CD4-positive, alpha-beta T cell treated with Interleukin-6 at 100 ng/mL for 8 hours (primary cell): Measurements from ENCODE around the gene FGF3.

Experiments used
- DNase-seq: peaks from one replicate; pipeline ENCODE4 v3.0.0-alpha.2; 2020; ENCODE audit warnings: mixed read lengths, low spot score

FGF3 gene

GRCh38 chr11:69825037-69825834, 6.0 kb upstream of the FGF3 start:
- DNase-seq: no peak

- no peak for DNase-seq
These were observed 4.5 kb upstream of the FGF3 start for GRCh38 chr11:69823641-69824265.

- DNase-seq: no peak
These were observed 3.7 kb upstream of the FGF3 start for GRCh38 chr11:69822676-69823494.

DNA sequence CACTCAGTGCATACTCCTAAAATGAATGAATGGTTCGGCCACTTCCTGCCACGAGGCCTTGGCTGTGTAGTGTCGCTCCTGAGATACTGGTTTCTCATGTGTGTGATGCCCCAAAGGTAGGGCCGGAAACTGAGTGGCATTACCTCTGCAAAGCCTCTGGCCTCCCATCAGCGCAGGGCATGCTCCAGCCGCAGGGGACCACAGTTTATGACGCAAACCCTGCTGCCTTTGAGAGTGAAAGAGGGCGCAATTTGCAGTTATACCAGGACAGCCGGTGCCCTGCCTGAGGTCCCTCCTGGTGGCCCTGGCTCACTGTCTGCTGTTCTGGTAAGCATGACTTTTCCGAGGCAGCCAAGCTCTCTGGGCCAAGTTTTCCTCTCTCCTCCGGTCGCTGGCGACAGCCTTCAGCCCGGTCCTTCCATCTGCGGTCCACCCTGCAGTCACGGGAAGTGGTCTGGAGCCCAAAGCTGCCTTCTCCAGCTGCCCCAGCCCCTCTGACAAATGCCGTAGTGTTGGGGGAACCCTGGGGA, 2.4 kb upstream of the FGF3 start:
- DNase-seq: no peak

- DNase-seq: no peak
These were observed 1.2 kb upstream of the FGF3 start for GRCh38 chr11:69820441-69820840.

DNA sequence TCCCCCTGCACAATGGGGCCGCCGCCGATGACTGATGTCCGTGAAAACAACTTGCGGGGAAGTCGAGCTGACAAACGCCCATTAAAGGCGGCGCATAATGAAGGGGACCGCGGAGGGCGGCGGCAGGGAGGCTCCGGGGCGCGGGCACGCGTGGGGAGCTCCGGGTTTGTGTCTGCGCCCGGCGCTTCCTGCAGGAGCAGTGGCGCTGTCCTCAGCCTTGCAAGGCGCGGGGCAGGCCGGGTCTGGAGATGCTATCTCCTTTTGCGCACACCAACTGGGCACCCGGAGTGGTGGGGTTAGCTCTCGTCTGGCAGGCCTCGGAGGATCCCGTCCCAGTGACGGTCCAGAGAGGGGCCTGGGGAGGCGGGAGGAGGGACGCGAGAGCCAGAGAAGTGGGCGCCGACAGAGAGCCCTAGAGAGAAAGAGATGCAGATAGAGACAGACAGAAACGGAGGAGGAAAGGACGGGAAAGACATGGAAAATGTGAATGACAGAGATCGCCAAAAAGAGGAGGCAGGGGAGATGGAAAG, 390 bp upstream of the FGF3 start:
- no peak for DNase-seq

- DNase-seq: no peak
These were observed 999 bp downstream of the FGF3 start for GRCh38 chr11:69818231-69818602.

DNA sequence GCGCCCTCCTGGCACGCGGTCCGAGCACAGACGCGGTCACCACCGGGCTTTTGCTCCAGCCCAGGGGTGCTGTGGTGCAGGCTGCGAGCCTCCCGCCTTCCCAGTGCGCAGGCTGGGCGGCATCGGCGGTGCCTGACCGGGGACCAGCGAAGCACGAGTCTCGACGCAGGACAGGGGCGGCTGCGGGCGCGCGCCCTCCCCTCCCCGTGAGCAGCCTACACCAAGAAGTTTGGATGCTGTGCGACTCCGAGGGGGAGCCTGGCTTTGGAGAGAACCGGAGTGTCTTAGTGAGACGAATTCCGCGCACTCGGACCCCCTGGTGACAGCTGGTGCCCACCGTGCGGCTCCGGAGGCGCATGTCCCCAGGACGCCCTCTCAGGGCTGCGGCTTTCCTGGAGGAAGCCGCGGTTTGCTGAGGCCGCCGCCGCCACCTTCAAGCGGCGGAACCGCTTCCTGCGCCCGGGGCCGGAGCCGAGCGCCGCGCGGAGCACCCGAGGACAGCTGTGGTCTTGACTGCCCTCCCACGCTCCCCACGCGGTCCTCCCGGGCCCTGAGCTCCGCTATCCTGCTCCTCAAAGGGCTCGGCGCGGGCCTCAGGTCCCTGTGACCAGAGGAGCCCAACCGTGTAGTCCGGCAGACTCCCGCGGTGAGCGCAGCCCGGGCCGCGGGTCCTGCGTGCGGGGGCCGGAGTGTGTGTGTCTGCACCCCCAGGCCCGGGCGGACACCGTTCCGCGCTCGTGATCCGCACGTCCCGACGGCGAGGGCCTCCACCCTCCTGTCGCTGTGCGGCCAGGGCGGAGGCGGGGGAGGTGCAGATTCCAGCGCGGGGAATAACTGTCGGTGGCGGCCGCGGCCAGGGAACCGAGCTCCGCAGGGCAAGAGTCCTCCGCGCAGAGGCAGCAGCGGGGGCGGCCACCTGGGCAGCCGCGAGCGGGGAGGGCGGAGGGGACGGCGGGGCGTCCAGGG, 1.7 kb downstream of the FGF3 start:
- DNase-seq: no peak

DNA sequence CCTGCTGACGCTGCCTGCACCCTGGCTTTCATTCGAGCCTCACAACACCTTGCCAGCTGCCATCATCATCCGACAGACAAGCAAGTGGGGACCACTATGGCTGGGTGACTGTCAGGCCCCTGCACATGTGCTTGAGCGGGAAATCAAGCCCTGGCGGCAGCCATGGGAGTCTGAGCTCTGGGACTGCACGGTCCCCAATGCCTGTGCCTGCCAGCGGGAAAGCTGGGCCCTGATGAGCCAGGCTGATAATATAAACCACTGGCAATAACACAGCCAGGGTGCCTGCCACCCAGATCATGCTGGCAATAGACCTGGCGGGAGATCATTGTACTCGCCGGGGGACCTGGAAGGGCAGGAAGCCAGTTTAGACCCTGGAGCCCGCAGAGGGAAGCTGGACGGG, 2.5 kb downstream of the FGF3 start:
- no peak for DNase-seq

DNA sequence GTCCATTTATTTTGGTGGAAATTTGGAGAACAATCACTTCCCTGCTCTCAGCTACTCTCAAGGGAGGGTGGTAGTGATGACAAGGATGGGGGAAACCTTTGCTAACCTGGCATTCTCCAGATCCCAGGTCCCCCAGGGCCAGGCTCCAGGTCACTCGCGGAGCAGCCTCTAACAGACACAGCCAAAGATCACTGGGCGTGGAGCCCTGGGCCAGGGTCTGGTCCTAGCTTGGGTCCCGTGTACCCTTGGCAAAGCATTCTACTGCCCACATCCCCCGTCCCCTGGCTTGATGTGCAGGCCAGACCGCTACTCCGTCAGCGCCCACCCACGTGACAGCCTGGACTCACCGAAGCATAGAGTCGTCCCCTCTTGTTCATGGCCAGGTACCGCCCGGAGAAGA, 3.2 kb downstream of the FGF3 start:
- no peak for DNase-seq

GRCh38 chr11:69814902-69815301, 4.3 kb downstream of the FGF3 start:
- DNase-seq: no peak

DNA sequence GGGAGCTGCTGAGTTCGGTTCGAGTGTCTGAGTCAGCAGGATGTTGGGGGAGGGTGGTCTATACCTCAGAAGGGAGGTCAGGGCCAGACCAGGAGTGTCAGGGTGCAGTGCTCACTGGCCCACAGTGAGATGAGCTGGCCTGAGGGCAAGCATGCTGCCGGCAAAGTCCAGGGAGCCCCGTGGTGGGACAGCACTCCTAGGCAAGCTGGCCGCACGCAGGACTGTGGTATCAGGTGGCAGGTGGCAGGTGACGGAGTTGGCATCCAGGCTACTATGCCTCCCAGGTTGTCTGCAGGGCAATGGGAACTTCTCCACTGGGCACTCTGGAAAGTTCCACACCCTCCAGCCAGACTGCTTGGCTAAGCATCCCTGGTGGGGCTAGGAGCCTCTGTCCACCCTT, 4.8 kb downstream of the FGF3 start:
- DNase-seq: no peak

DNA sequence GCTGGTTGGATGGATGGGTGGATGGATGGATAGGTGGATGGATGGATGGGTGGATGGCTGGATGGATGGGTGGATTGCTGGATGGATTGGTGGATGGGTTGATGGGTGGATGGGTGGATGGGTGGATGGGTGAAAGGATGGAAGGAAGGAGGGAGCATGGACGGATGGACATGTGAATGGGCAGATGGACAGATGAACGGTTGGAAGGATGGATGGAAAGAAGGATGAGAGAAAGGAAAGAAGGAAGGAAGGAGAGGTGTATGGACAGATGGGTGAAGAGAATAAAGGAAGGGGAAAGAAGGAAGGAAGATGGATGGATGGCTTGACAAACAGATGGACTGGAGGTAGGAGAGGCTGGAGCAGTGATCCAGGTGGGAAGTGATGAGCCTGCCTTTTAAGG, 5.4 kb downstream of the FGF3 start:
- DNase-seq: no peak

DNA sequence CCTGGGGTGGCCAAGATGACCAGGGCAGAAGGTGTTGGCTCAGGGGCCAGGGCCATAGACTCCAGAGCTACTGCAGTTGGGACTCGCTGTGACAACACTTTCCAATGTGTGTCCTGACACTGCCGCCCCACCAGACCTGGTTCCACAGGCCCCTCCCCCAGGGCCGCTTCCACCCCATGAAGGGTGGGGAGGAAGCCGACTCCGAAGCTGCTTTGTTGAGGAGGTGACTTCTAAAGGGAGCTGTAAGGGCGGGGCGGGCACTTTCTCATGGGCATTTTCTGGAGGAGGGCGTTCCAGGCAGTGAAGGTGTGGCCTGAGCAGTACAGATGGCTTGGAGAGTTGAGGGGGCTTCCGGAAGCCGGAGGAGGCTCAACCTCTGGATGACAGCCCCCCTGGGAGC, 6.3 kb downstream of the FGF3 start:
- DNase-seq: no peak

GRCh38 chr11:69812256-69812655, 7.0 kb downstream of the FGF3 start:
- no peak for DNase-seq

DNA sequence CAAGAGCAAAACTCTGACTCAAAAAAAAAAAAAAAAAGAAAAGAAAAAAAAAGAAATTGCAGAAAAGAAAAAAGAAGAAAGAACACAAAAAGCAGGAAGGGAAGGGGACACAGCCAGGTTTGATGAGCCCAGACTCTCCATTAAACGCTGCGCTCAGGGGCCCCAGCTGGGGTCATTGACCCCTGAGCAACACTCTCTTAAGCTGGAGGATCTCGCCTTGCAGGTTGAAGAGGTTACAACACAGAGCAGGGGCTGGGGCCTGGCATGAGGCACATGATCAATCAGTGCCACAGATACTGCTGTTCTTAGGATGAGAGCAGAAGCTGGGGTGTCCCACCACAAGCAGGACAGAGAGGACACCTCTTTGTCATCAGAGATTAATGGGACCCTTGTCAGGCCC, 7.8 kb downstream of the FGF3 start:
- DNase-seq: no peak

GRCh38 chr11:69810289-69811118, 8.7 kb downstream of the FGF3 start:
- DNase-seq: no peak

- DNase-seq: no peak
These were observed 10.5 kb downstream of the FGF3 start for GRCh38 chr11:69808667-69809086.

DNA sequence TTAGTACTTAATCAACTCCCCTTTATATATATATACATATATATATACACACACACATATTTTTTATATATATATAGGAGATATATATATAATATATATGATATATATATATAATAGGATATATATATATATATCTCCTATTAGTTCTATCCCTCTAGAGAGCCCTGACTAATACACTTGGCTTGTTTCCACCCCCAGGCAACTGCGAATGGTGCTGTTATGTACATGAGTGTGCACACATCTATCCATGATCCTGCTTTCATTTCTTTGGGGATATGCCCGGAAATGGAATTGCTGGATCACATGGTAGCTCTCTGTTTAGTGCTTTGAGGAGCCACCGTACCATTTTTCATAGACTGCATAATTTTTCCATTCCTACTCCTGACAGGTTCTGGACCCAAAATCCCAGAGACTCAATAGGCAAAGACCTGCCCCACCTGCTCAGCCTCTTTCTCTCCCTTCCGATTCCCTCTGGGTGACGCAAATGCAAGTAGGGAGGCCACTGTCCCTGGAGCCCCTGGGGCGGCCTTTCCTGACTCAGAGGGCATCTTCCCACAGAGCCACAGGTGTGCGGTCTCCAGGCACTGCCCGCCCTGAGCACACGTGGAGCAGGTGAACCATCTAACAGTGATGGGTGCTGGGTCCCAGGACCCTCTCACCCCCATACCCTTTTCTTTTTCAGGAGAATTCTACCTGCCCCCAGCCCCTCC, 12.0 kb downstream of the FGF3 start:
- no peak for DNase-seq
